Astrocyte (in vitro differentiated cells and primary cell): ENCODE data around the gene COL5A2. TPM values are rescaled to one million over a fixed set of nuclear protein-coding genes. Genes with fewer than 3 reads are reported as not detected.

Source experiments
- DNase-seq: peaks from one replicate; pipeline ENCODE4 v3.0.0-alpha.2; 2010; ENCODE audit warnings: low read depth
- FAIRE-seq: peaks from 2 replicates; lab custom pipeline; 2011; peaks lifted over from hg19 to GRCh38; lab: Jason Lieb, UNC
- H2AFZ ChIP-seq: 2 replicates; pipeline ENCODE4 v1.6.0; 2012; ENCODE audit warnings: low read depth, low read length, inconsistent platforms
- H3K27ac ChIP-seq: 2 replicates; pipeline ENCODE4 v1.5.1; 2011; ENCODE audit warnings: low read depth, low read length, inconsistent platforms
- H3K27me3 ChIP-seq: 2 replicates; pipeline ENCODE4 v1.6.0; 2011; ENCODE audit warnings: low read length, inconsistent platforms; ENCODE audit not compliant: insufficient read depth
- H3K36me3 ChIP-seq: 2 replicates; pipeline ENCODE4 v1.5.1; 2011; ENCODE audit warnings: low read length, inconsistent platforms; ENCODE audit not compliant: insufficient read depth
- H3K4me1 ChIP-seq: 2 replicates; pipeline ENCODE4 v1.5.1; 2011; ENCODE audit warnings: low read length, inconsistent platforms; ENCODE audit not compliant: insufficient read depth
- H3K4me2 ChIP-seq: 2 replicates; pipeline ENCODE4 v1.6.0; 2012; ENCODE audit warnings: low read length, inconsistent platforms
- H3K4me3 ChIP-seq: 2 replicates; pipeline ENCODE4 v1.5.1; 2011; ENCODE audit warnings: low read depth, mild to moderate bottlenecking, low read length, inconsistent platforms; ENCODE audit not compliant: insufficient read depth
- H3K79me2 ChIP-seq: 2 replicates; pipeline ENCODE4 v1.6.0; 2012; ENCODE audit warnings: mild to moderate bottlenecking, low read length, inconsistent platforms; ENCODE audit not compliant: insufficient read depth
- H3K9ac ChIP-seq: 2 replicates; pipeline ENCODE4 v1.6.0; 2012; ENCODE audit warnings: mild to moderate bottlenecking, low read length, inconsistent platforms
- H3K9me3 ChIP-seq: 2 replicates; pipeline ENCODE4 v1.5.1; 2012; ENCODE audit warnings: low read depth, mild to moderate bottlenecking, low read length, inconsistent platforms; ENCODE audit not compliant: insufficient read depth
- H4K20me1 ChIP-seq: 2 replicates; pipeline ENCODE4 v1.6.0; 2012; ENCODE audit warnings: low read length, inconsistent platforms; ENCODE audit not compliant: insufficient read depth
- H3K27ac Mint-ChIP-seq: one replicate; pipeline ENCODE4 v1.8.0; 2021; ENCODE audit warnings: mild to moderate bottlenecking, mixed read lengths; ENCODE audit not compliant: unreplicated experiment
- H3K27me3 Mint-ChIP-seq: one replicate; pipeline ENCODE4 v1.8.0; 2021; ENCODE audit warnings: low read depth, mixed read lengths; ENCODE audit not compliant: unreplicated experiment
- H3K36me3 Mint-ChIP-seq: one replicate; pipeline ENCODE4 v1.8.0; 2021; ENCODE audit warnings: low read depth, mixed read lengths; ENCODE audit not compliant: unreplicated experiment
- H3K4me1 Mint-ChIP-seq: one replicate; pipeline ENCODE4 v1.8.0; 2021; ENCODE audit warnings: low read depth, mixed read lengths; ENCODE audit not compliant: unreplicated experiment
- H3K4me3 Mint-ChIP-seq: one replicate; pipeline ENCODE4 v1.8.0; 2021; ENCODE audit warnings: mild to moderate bottlenecking, moderate library complexity, mixed read lengths; ENCODE audit not compliant: unreplicated experiment
- H3K9me3 Mint-ChIP-seq: one replicate; pipeline ENCODE4 v1.8.0; 2021; ENCODE audit warnings: mild to moderate bottlenecking, mixed read lengths; ENCODE audit not compliant: unreplicated experiment
- CTCF ChIP-seq: IDR thresholded peaks from 2 replicates; pipeline ENCODE4 v1.5.1; 2011; ENCODE audit warnings: low read depth, mild to moderate bottlenecking, inconsistent platforms, low read length, moderate library complexity; ENCODE audit not compliant: insufficient read depth
- EZH2 ChIP-seq: IDR thresholded peaks from 2 replicates; pipeline ENCODE4 v1.6.1; 2012; ENCODE audit warnings: mild to moderate bottlenecking, low read length, inconsistent platforms; ENCODE audit not compliant: insufficient read depth
- total RNA-seq: library from RNA; stranded (reverse); gene quantifications from 2 replicates; pipeline ENCODE4 v1.2.1, GENCODE V29; 2021

Gene COL5A2
- total RNA-seq, 1 donor from 2014 or later = 429 TPM

GRCh38 chr2:189002079-189002478, 177.5 kb downstream of the COL5A2 start:
- H3K79me2 ChIP-seq = no peaks in the 10 kb centered on the region
- peaks cover 17% of the 10 kb centered on the region for H3K36me3 ChIP-seq
- no peak overlapping the region for H2AFZ ChIP-seq
- Mint-ChIP-seq H3K36me3 (peaks cover 21% of the 10 kb centered on the region), H3K27me3 (no peaks in the 10 kb centered on the region), H3K4me3 (no peak overlapping the region), H3K9me3 (no peaks in the 10 kb centered on the region), H3K4me1 (peaks cover 12% of the 10 kb centered on the region), H3K27ac (peak overlapping the region; percentile 77)
- no peak for TF ChIP-seq EZH2
- no peak for TF ChIP-seq CTCF
- DNase-seq (peak; percentile 78), FAIRE-seq (peak; percentile 78)
- H3K27me3 ChIP-seq = no peaks in the 10 kb centered on the region
- no peak overlapping the region for H3K9ac ChIP-seq
- H3K9me3 ChIP-seq = no peaks in the 10 kb centered on the region
- peak overlapping the region; percentile 7 for H3K4me2 ChIP-seq
- H3K4me1 ChIP-seq = peaks cover 11% of the 10 kb centered on the region
- H3K4me3 ChIP-seq = no peak overlapping the region
- H4K20me1 ChIP-seq = no peaks in the 10 kb centered on the region
- peak overlapping the region; percentile 26 for H3K27ac ChIP-seq

- Histone ChIP-seq H2AFZ (no peak overlapping the region), H3K27ac (no peak overlapping the region), H3K79me2 (no peaks in the 10 kb centered on the region), H3K9ac (no peak overlapping the region), H3K9me3 (no peaks in the 10 kb centered on the region), H3K4me2 (no peak overlapping the region), H3K27me3 (no peaks in the 10 kb centered on the region), H3K4me3 (no peak overlapping the region), H3K36me3 (peaks cover 10% of the 10 kb centered on the region), H3K4me1 (peaks cover 11% of the 10 kb centered on the region), H4K20me1 (no peaks in the 10 kb centered on the region)
- Mint-ChIP-seq H3K36me3 (peaks cover 22% of the 10 kb centered on the region), H3K4me3 (no peak overlapping the region), H3K9me3 (no peaks in the 10 kb centered on the region), H3K4me1 (peaks cover 12% of the 10 kb centered on the region), H3K27ac (no peak overlapping the region), H3K27me3 (no peaks in the 10 kb centered on the region)
- DNase-seq = no peak
- FAIRE-seq = no peak
- no peak for TF ChIP-seq CTCF
- TF ChIP-seq EZH2 = no peak
Observed at GRCh38 chr2:189000221-189000620, 179.3 kb downstream of the COL5A2 start.

GRCh38 chr2:188997263-188997662, 182.3 kb downstream of the COL5A2 start:
- Mint-ChIP-seq H3K4me3 (no peak overlapping the region), H3K27me3 (no peaks in the 10 kb centered on the region), H3K27ac (no peak overlapping the region), H3K4me1 (peaks cover 10% of the 10 kb centered on the region), H3K36me3 (peaks cover 31% of the 10 kb centered on the region), H3K9me3 (no peaks in the 10 kb centered on the region)
- H3K79me2 ChIP-seq = no peaks in the 10 kb centered on the region
- no peak overlapping the region for H3K27ac ChIP-seq
- H4K20me1 ChIP-seq = no peaks in the 10 kb centered on the region
- FAIRE-seq = no peak
- H3K4me2 ChIP-seq = no peak overlapping the region
- H3K4me3 ChIP-seq = no peak overlapping the region
- DNase-seq = no peak
- H3K36me3 ChIP-seq = peaks cover 18% of the 10 kb centered on the region
- no peaks in the 10 kb centered on the region for H3K27me3 ChIP-seq
- H3K9ac ChIP-seq = no peak overlapping the region
- TF ChIP-seq CTCF (no peak), EZH2 (no peak)
- H2AFZ ChIP-seq = no peak overlapping the region
- peaks cover 10% of the 10 kb centered on the region for H3K4me1 ChIP-seq
- H3K9me3 ChIP-seq = no peaks in the 10 kb centered on the region
